Activated CD8-positive, alpha-beta memory T cell treated with anti-CD3 and anti-CD28 coated beads, Interleukin-2, amount 50 U/mL, for 1 hour (primary cell): ENCODE results near the gene TGM4.
"Not testable (repeated sequence)": the region's sequence is repeated elsewhere in the genome, so short reads cannot be mapped to it uniquely, and the experiment has no call there.

Experiments used
- DNase-seq: peaks from one replicate; pipeline ENCODE4 v3.0.0-alpha.2; 2020; ENCODE audit errors: extremely low read depth

TGM4 gene

GRCh38 chr3:44915702-44916438, 41.5 kb downstream of the TGM4 start:
- DNase-seq = no peak

- DNase-seq = no peak
These were observed 43.7 kb downstream of the TGM4 start for GRCh38 chr3:44918087-44918486.

GRCh38 chr3:44918581-44918980, 44.2 kb downstream of the TGM4 start:
- no peak for DNase-seq

- DNase-seq = no peak
These were observed 45.7 kb downstream of the TGM4 start for GRCh38 chr3:44920081-44920480.

GRCh38 chr3:44923632-44924456, 49.4 kb downstream of the TGM4 start:
- no peak for DNase-seq

- no peak for DNase-seq
These were observed 50.2 kb downstream of the TGM4 start for GRCh38 chr3:44924457-44925084.

GRCh38 chr3:44926172-44926571, 51.8 kb downstream of the TGM4 start:
- no peak for DNase-seq

GRCh38 chr3:44926921-44927320, 52.5 kb downstream of the TGM4 start:
- no peak for DNase-seq

- no peak for DNase-seq
These were observed 53.0 kb downstream of the TGM4 start for GRCh38 chr3:44927371-44927770.

GRCh38 chr3:44929782-44930181, 55.4 kb downstream of the TGM4 start:
- no peak for DNase-seq

- no peak for DNase-seq
These were observed 56.5 kb downstream of the TGM4 start for GRCh38 chr3:44930911-44931310.

GRCh38 chr3:44931791-44932190, 57.4 kb downstream of the TGM4 start:
- DNase-seq = no peak

- no peak for DNase-seq
These were observed 57.9 kb downstream of the TGM4 start for GRCh38 chr3:44932271-44932670.

GRCh38 chr3:44932986-44933944, 58.9 kb downstream of the TGM4 start:
- no peak for DNase-seq

- no peak for DNase-seq
These were observed 65.2 kb downstream of the TGM4 start for GRCh38 chr3:44939581-44940036.

GRCh38 chr3:44942202-44942921, 68.0 kb downstream of the TGM4 start:
- DNase-seq = no peak

GRCh38 chr3:44948239-44948638, 73.8 kb downstream of the TGM4 start:
- DNase-seq = no peak

- not testable (repeated sequence) for DNase-seq
These were observed 75.4 kb downstream of the TGM4 start for GRCh38 chr3:44949770-44950169.

- no peak for DNase-seq
These were observed 75.9 kb downstream of the TGM4 start for GRCh38 chr3:44950275-44950734.

GRCh38 chr3:44952689-44953088, 78.3 kb downstream of the TGM4 start:
- no peak for DNase-seq

- no peak for DNase-seq
These were observed 79.9 kb downstream of the TGM4 start for GRCh38 chr3:44954304-44954703.
